GM19372 (cell line): Measurements from ENCODE around the gene RNF31.
"Not testable (repeated sequence)": the region's sequence is repeated elsewhere in the genome, so short reads cannot be mapped to it uniquely, and the experiment has no call there.

Experiments
- ATAC-seq: cut with Tn5 transposase; IDR thresholded peaks from one replicate; pipeline ENCODE4 v1.9.1; 2021; ENCODE audit warnings: mild to moderate bottlenecking, low read depth, moderate library complexity; ENCODE audit not compliant: unreplicated experiment

RNF31 gene

DNA sequence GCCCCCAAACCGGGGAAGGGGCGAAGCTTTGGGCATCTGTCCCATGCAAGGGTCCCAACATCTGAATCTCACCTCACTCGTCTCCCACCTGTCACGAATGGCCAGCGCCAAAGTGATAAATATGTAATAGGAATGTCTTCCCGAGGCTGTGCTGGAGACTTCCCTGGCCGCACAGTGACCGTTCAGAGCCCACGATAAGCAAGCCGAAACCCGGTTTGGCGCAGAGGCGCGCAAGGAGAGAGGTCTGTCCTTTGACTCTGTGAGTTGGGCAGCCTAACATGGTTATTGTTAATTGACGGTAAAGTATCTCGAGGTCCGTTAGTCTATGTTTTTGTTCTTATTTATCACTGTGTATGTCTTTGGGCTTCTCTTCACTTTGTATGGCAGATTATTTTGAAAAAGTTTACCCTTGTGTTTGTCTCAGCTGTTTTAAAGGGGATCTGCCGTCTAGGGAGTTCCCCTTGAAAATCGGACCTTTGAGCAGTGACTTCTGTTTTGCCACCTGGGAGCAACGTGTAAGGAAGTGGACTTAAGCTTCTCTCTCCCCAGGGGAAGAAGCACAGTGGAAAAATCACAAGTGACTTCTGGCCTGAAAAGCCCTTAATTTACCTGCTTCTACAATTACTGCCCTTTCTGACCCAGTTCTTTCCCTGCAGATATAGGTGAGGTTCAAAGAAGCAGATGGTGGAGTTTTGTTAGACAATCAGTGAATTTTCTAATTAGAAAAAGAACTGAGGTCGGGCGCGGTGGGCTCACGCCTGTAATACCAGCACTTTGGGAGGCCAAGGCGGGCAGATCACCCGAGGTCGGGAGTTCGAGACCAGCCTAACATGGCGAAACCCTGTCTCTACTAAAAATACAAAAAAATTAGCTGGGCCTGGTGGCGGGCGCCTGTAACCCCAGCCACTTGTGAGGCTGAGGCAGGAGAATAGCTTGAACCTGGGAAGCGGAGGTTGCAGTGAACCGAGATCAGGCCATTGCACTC lies 49.1 kb downstream of the RNF31 start:
- ATAC-seq: no peak

- no peak for ATAC-seq
Observed at GRCh38 chr14:24197056-24197450, 49.8 kb downstream of the RNF31 start.

GRCh38 chr14:24198814-24199524 lies 51.7 kb downstream of the RNF31 start:
- no peak for ATAC-seq

- ATAC-seq: not testable (repeated sequence)
Observed at GRCh38 chr14:24202538-24202937, 55.2 kb downstream of the RNF31 start.

- not testable (repeated sequence) for ATAC-seq
Observed at GRCh38 chr14:24203249-24203886, 56.1 kb downstream of the RNF31 start.

DNA sequence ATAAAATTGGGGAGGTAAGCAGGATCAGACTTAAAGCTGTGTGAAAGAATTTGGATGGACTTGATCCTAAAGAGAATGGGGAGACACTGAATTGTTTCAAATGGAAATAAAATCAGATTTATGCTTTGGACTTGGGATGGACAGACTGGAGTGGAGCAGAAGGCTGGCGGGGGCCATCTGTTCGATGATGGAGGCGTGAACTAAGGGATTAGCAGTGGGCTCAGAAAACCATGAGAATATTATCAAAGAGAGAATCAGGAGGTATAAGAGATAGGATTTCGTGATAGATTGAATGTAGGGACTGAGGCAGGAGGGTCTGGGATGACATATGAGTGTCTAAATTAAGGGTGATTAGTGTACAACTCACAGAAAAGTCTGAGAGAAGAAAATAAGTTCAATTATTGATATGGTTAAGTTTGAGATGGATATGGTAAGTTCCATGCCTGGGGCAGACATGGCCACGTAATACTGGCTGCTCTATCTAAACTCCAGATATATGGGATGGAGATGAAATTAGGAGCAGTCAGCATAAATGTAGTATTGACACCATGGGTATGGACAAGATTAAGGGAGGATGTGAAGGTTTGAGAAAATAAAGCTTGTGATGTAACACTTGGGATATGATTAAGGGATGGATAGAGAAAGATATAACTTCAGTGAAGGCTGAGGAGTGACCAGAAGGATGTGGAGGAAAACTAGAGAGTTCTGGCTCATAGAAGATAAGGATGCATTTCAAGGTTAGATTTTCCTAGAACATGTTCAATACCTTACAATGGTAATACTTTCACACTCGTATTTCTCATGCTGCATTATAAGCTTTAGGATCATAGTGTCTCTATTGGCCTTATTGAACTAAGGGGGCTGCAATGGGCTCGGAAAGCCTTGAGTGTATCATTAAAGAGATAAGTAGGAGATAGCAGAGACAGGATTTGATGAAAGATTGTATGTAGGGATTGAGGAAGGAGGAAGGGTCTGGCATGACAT lies 57.2 kb downstream of the RNF31 start:
- ATAC-seq: no peak

- no peak for ATAC-seq
Observed at GRCh38 chr14:24206260-24207103, 59.2 kb downstream of the RNF31 start.

GRCh38 chr14:24207104-24207551 lies 59.8 kb downstream of the RNF31 start:
- ATAC-seq: no peak

DNA sequence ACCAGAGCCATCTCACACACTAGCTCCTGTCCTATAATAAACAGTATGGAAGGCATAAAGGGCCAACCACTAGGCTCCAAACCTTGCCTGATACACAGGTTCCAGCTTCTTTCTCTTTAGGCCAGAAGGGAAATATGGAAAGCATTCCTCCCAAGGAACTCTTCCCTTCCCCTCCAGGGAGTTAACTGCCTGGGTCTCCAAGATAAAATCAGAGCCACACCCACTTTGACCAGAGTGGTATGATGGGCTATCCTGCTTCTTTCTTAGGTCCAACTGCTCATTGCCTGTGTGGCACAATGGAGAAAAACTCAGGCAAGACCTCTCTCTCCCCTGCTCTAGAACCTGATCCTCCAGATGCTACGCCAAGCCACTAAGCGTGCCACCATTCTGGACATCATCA lies 60.3 kb downstream of the RNF31 start:
- no peak for ATAC-seq
